ENCODE measurements around the gene YDJC. TPM values are rescaled to one million over a fixed set of nuclear protein-coding genes. Genes with fewer than 3 reads are reported as not detected.
"Not testable (repeated sequence)": the region's sequence is repeated elsewhere in the genome, so short reads cannot be mapped to it uniquely, and the experiment has no call there.

The YDJC gene
- total RNA-seq, 2 experiments from 2014 or later = 45.3 to 46.7 TPM

- H3K27ac Mint-ChIP-seq; H3K9me3 Mint-ChIP-seq; H3K27me3 Mint-ChIP-seq; H3K4me3 Mint-ChIP-seq; ATAC-seq (ENCODE audit: low read depth); H3K36me3 Mint-ChIP-seq; DNase-seq: not testable (repeated sequence)
- H3K4me1 Mint-ChIP-seq = peaks cover 32% of the 10 kb centered on the region
- POLR2A ChIA-PET = interaction anchor here (0.7 to 1.7 kb wide), 2 partner anchors 16 to 1438 kb away, joined by 3 to 10 read pairs; partner anchors contain the start of gene YDJC
These were observed 15.7 kb upstream of the YDJC start for GRCh38 chr22:21645513-21645912.

GRCh38 chr22:21643533-21644357 lies 13.9 kb upstream of the YDJC start:
- peak; percentile 43 for DNase-seq
- Mint-ChIP-seq H3K9me3 (no peaks in the 10 kb centered on the region), H3K27ac (peak overlapping the region; percentile 86), H3K36me3 (peaks cover 7% of the 10 kb centered on the region), H3K4me3 (peak overlapping the region; percentile 93), H3K27me3 (no peaks in the 10 kb centered on the region), H3K4me1 (peaks cover 27% of the 10 kb centered on the region)
- POLR2A ChIA-PET = interaction anchor here (0.7 to 4.5 kb wide), 5 partner anchors 9 to 199 kb away, joined by 4 to 94 read pairs (median 12); partner anchors contain the start of genes CCDC116 and YDJC
- ATAC-seq (ENCODE audit: low read depth) = no peak

- Mint-ChIP-seq H3K27me3 (no peaks in the 10 kb centered on the region), H3K4me3 (peak overlapping the region; percentile 93), H3K4me1 (peaks cover 27% of the 10 kb centered on the region), H3K36me3 (peaks cover 7% of the 10 kb centered on the region), H3K27ac (peak overlapping the region; percentile 86), H3K9me3 (no peaks in the 10 kb centered on the region)
- peak; percentile 74 for DNase-seq
- ATAC-seq (ENCODE audit: low read depth) = peak; percentile 2
- POLR2A ChIA-PET = interaction anchor here (1.3 to 4.5 kb wide), 7 partner anchors 10 to 23 kb away, joined by 3 to 94 read pairs (median 8); partner anchors contain the start of genes CCDC116, PPIL2 and YDJC
These were observed 13.0 kb upstream of the YDJC start for GRCh38 chr22:21642584-21643448.

GRCh38 chr22:21641789-21642583 lies 12.2 kb upstream of the YDJC start, which contains the start of gene SDF2L1:
Gene SDF2L1 (plus strand): TSS chr22:21642302. CDS start chr22:21642337, 35 bp downstream.
- DNase-seq (peak; percentile 98), ATAC-seq (ENCODE audit: low read depth) (peak; percentile 99)
- Mint-ChIP-seq H3K36me3 (peaks cover 7% of the 10 kb centered on the region), H3K4me1 (peaks cover 27% of the 10 kb centered on the region), H3K9me3 (no peaks in the 10 kb centered on the region), H3K4me3 (peak within 1 kb of the TSS; percentile 93), H3K27ac (peak within 1 kb of the TSS; percentile 86), H3K27me3 (no peaks in the 10 kb centered on the region)
- POLR2A ChIA-PET = interaction anchor here (1.3 to 4.5 kb wide), 7 partner anchors 11 to 24 kb away, joined by 3 to 94 read pairs (median 8); partner anchors contain the start of genes CCDC116, PPIL2 and YDJC

- Mint-ChIP-seq H3K4me1 (peaks cover 23% of the 10 kb centered on the region), H3K9me3 (no peaks in the 10 kb centered on the region), H3K27me3 (no peaks in the 10 kb centered on the region), H3K36me3 (peaks cover 5% of the 10 kb centered on the region), H3K27ac (peak overlapping the region; percentile 86), H3K4me3 (peak overlapping the region; percentile 93)
- DNase-seq = no peak
- POLR2A ChIA-PET = interaction anchor here (1.6 to 4.5 kb wide), 6 partner anchors 11 to 24 kb away, joined by 3 to 94 read pairs (median 10); partner anchors contain the start of genes CCDC116, PPIL2 and YDJC
- no peak for ATAC-seq (ENCODE audit: low read depth)
These were observed 11.6 kb upstream of the YDJC start for GRCh38 chr22:21641417-21641788.

GRCh38 chr22:21640810-21641209 lies 11.0 kb upstream of the YDJC start:
- H3K4me3 Mint-ChIP-seq = peak overlapping the region; percentile 93
- H3K9me3 Mint-ChIP-seq = no peaks in the 10 kb centered on the region
- no peaks in the 10 kb centered on the region for H3K27me3 Mint-ChIP-seq
- peaks cover 5% of the 10 kb centered on the region for H3K36me3 Mint-ChIP-seq
- no peak for DNase-seq
- POLR2A ChIA-PET = interaction anchor here (1.6 to 4.5 kb wide), 4 partner anchors 10 to 18 kb away, joined by 3 to 94 read pairs (median 26); partner anchors contain the start of genes CCDC116 and YDJC
- no peak for ATAC-seq (ENCODE audit: low read depth)
- H3K27ac Mint-ChIP-seq = no peak overlapping the region
- peaks cover 22% of the 10 kb centered on the region for H3K4me1 Mint-ChIP-seq

- H3K9me3 Mint-ChIP-seq = no peaks in the 10 kb centered on the region
- H3K4me1 Mint-ChIP-seq = peaks cover 22% of the 10 kb centered on the region
- no peaks in the 10 kb centered on the region for H3K27me3 Mint-ChIP-seq
- ATAC-seq (ENCODE audit: low read depth) (no peak), DNase-seq (no peak)
- peaks cover 5% of the 10 kb centered on the region for H3K36me3 Mint-ChIP-seq
- POLR2A ChIA-PET = no interaction called here
- no peak overlapping the region for H3K4me3 Mint-ChIP-seq
- H3K27ac Mint-ChIP-seq = no peak overlapping the region
These were observed 9.5 kb upstream of the YDJC start for GRCh38 chr22:21639359-21639758.

- DNase-seq; H3K36me3 Mint-ChIP-seq; H3K9me3 Mint-ChIP-seq; H3K27me3 Mint-ChIP-seq; POLR2A ChIA-PET; H3K27ac Mint-ChIP-seq; ATAC-seq (ENCODE audit: low read depth); H3K4me3 Mint-ChIP-seq: not testable (repeated sequence)
- peaks cover 12% of the 10 kb centered on the region for H3K4me1 Mint-ChIP-seq
These were observed 7.6 kb upstream of the YDJC start for GRCh38 chr22:21637450-21637849.

GRCh38 chr22:21636629-21637218 lies 6.9 kb upstream of the YDJC start:
- H3K27ac Mint-ChIP-seq = no peak overlapping the region
- ATAC-seq (ENCODE audit: low read depth) (no peak), DNase-seq (no peak)
- H3K36me3 Mint-ChIP-seq = no peaks in the 10 kb centered on the region
- peaks cover 10% of the 10 kb centered on the region for H3K4me1 Mint-ChIP-seq
- no peaks in the 10 kb centered on the region for H3K27me3 Mint-ChIP-seq
- POLR2A ChIA-PET = no interaction called here
- no peaks in the 10 kb centered on the region for H3K9me3 Mint-ChIP-seq
- no peak overlapping the region for H3K4me3 Mint-ChIP-seq

GRCh38 chr22:21635771-21636510 lies 6.1 kb upstream of the YDJC start:
- POLR2A ChIA-PET = no interaction called here
- DNase-seq (no peak), ATAC-seq (ENCODE audit: low read depth) (no peak)
- H3K4me1 Mint-ChIP-seq = peaks cover 7% of the 10 kb centered on the region
- H3K4me3 Mint-ChIP-seq = no peak overlapping the region
- no peaks in the 10 kb centered on the region for H3K9me3 Mint-ChIP-seq
- no peak overlapping the region for H3K27ac Mint-ChIP-seq
- no peaks in the 10 kb centered on the region for H3K27me3 Mint-ChIP-seq
- H3K36me3 Mint-ChIP-seq = no peaks in the 10 kb centered on the region

GRCh38 chr22:21634844-21635243 lies 5.0 kb upstream of the YDJC start:
- no peak for ATAC-seq (ENCODE audit: low read depth)
- Mint-ChIP-seq H3K27ac (no peak overlapping the region), H3K27me3 (no peaks in the 10 kb centered on the region), H3K4me3 (no peak overlapping the region), H3K9me3 (no peaks in the 10 kb centered on the region), H3K36me3 (no peaks in the 10 kb centered on the region), H3K4me1 (peaks cover 11% of the 10 kb centered on the region)
- no peak for DNase-seq
- POLR2A ChIA-PET = interaction anchor here (0.5 kb wide), 1 partner anchor 58 kb away, joined by 5 read pairs; no protein-coding TSS in a partner anchor
